GM10847 (cell line): ENCODE data around the gene GMCL1.

ENCODE experiments used
- POLR2A ChIP-seq: IDR thresholded peaks from 2 replicates; pipeline ENCODE4 v1.6.1; 2011; ENCODE audit not compliant: insufficient read length; ENCODE audit errors: extremely low read depth

GMCL1 gene

GRCh38 chr2:69798290-69798908, 31.1 kb upstream of the GMCL1 start:
- TF ChIP-seq POLR2A: no peak

GRCh38 chr2:69798909-69799526, 30.4 kb upstream of the GMCL1 start:
- no peak for TF ChIP-seq POLR2A

DNA sequence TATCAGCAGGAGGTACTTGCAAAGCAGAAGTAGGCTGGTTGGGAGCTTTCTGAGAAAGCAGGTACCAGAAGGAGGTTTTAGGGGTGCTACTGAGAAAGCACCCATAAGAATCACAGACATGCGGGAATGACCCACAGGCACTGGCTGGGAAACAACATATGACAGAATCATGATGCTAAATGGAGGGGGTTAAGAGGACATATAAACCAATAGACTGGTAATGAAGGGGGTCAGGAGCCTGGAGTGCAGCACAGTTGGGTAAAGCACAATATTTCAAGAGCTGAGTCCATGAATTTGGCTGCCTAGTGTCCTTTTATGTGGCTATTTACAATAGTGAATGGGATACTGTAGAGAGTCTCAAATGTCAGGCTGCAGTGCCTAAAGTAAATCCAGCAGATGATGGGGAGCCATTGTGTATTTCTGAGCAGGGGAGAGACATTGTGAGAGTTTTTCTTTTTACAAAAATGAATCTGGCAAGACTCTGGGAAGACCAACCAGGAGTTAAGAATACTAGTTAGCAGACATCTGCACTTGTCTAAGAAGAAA, 27.6 kb upstream of the GMCL1 start:
- TF ChIP-seq POLR2A: no peak

GRCh38 chr2:69804416-69804815, 25.0 kb upstream of the GMCL1 start:
- TF ChIP-seq POLR2A: no peak

- no peak for TF ChIP-seq POLR2A
Observed at GRCh38 chr2:69805887-69806286, 23.6 kb upstream of the GMCL1 start.

DNA sequence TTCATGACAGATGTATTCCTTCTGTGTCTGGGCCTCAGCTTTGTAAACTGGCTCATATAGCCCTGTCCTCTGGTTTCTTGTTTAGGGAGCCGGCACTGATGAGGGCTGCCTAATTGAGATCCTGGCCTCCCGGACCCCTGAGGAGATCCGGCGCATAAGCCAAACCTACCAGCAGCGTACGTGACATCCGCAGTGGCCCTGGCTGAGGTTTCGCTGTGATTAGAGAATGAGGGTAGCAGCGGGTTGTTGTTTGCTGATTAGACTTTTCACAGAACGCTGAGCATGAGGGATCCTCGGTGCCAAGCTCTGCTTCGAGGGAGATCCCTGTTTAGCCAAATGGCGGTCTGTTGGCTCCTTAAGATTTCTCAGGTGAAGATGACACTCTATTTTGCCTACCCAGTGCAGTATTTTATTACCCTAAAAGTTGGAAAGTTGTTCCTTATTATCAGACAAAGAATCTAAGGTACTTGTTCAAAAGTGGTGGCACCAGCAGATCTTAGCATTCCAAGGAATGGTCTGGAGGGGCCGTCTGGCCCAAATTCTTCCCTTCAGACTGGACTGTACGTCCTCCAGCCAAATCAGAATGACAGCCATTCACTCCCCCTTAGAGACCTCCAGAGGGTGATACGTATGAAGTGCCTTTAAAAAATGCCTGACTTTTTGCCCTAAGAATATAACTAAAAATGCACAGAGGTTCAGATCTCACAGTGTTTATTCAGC, 21.5 kb upstream of the GMCL1 start:
- no peak for TF ChIP-seq POLR2A

GRCh38 chr2:69810550-69810949, 18.9 kb upstream of the GMCL1 start:
- no peak for TF ChIP-seq POLR2A

DNA sequence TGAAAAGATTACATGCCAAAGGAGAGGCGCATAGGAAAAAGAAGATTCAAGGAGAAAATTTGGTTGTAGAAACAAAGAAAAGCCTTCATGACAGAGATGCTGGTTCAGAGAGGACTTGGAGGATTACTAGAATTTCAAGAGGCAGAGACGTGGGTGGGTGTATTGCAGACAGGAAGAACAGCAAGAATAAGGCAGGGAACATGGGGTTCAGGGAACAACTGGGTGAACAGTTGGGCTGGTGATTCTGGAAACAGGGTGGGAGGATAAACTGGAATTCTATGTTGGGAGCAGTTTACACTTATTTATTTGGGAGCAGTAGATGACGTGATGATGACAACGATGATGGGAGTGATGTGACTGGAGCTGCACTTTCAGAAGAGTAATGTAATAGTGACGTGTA, 18.4 kb upstream of the GMCL1 start:
- TF ChIP-seq POLR2A: no peak

DNA sequence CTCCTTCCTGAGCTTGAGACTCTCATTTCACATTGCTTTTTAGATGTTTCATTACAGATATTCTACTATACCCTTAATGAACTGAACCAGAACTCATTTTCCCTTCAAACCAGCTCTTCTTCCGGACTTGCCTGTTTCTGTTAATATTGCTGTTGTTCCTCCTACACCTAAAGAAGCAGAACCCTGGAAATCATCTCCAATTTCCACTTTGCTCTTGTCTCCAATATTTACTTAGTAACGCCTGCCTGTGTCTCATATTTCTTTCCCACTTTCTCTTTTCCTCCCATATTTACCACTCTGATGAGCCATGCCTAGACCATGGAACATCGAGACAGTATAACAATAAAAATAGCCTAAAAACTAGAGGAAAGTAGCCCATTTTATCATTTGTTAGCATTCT, 17.9 kb upstream of the GMCL1 start:
- TF ChIP-seq POLR2A: no peak

- no peak for TF ChIP-seq POLR2A
Observed at GRCh38 chr2:69815717-69816116, 13.7 kb upstream of the GMCL1 start.

DNA sequence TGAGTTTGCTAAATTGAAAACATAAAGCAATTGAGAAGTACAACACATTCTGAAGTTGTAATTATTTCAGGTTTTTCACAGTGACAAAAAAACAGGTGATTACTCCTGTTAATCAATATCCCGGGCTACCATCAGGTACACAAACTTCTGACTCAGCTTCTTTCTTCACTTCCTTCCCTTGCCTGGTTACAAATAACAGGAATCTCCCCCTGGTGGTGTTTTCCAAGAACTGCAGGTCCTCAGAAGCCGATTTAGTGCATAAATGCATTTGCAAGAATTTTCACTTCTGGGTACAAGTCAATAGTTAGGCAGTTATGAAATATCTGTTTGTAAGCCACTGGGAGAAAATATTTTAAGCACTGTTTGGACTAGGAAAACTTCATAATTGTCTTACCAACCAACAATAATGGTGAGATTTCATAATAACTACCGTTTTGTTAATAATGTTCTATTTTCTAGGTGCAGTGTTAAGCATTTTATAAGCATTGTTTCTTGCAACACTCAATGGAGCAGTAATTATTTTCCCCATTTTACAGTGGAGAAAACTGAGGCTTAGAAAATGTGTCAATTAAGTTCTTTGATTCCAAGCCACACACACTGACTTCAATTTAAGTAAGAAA, 12.4 kb upstream of the GMCL1 start:
- no peak for TF ChIP-seq POLR2A

DNA sequence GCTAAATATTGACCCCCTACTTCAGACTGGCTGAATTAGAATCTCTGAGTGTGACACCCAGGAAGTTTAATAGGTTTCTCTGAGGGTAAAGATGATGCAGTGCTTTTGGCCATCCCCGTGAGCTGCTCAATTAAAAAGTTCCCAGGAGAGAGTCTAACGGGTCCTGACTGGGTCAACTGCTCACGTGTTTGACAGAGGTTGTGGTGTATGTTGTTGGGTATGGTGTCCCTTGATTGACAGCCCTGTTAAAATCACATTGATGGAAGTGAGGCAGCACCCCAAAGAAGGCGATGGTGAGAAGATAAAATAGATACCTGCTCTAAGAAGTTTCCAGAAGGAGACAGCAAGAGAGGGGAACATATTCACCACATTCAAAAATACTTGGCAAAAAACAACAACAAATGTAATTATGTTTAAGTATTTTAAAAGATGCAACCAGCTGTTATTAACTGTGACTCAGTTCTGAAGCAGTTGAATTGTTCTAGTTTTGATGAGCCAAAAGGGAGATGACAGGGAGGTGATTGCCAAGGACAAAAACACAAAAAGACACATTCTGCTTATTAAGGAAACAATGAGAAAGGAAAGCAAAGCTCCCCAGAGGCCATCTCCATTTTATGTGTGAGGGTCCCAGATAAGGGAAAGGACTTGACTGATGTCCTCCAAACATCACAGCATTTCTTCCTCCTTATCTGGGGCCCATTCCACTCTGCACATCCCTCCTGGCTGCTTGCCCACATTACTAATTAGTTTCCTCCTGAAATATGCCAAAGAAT, 11.5 kb upstream of the GMCL1 start:
- TF ChIP-seq POLR2A: no peak

GRCh38 chr2:69827796-69828540, 1.5 kb upstream of the GMCL1 start:
- TF ChIP-seq POLR2A: no peak

GRCh38 chr2:69828938-69829255, 563 bp upstream of the GMCL1 start:
- no peak for TF ChIP-seq POLR2A

DNA sequence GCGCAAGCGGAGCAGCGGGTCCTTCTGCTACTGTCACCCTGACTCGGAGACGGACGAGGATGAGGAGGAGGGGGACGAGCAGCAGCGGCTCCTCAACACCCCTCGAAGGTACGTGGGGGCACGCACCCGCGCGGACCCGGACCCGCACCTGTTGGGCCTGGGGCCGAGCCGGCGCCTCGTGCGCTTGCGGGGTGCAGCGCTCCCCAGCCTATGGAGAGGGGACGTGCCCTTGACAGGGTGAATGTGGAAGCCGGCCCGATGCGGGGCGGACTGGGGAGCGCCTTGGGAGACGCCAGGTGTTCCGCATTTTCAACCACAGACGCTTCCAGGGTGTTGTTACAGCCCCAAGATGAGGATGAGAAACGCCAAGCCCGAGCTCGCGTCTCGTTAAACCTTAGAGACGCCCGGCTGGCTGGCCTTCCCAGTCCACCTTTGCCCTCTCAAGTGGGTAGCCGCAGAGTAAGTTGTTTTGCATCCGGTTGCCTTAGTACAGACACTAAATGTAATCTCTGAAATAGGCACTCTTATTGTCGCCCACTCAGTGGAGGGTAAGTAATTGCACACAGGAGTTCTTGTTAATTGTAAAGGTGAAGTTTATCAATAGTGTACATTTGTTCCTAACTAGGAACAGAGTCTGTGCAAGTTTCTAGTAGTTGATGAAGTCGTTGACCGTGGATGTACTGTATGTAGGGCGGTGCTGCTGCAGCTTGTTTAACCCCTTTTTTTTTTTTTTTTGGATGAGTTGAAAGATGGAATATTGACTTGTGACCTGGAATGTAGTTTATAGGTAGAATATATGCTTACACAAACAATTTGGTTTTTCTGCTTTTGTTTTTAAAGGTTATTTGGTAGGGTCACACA, 815 bp downstream of the GMCL1 start:
- no peak for TF ChIP-seq POLR2A
